EH (cell line): Measurements from ENCODE around the gene FBH1.
"Not testable (repeated sequence)": the region's sequence is repeated elsewhere in the genome, so short reads cannot be mapped to it uniquely, and the experiment has no call there.

Experiments used
- DNase-seq: peaks from one replicate; pipeline ENCODE4 v3.0.0-alpha.2; 2015; ENCODE audit warnings: low read depth

Gene FBH1

DNA sequence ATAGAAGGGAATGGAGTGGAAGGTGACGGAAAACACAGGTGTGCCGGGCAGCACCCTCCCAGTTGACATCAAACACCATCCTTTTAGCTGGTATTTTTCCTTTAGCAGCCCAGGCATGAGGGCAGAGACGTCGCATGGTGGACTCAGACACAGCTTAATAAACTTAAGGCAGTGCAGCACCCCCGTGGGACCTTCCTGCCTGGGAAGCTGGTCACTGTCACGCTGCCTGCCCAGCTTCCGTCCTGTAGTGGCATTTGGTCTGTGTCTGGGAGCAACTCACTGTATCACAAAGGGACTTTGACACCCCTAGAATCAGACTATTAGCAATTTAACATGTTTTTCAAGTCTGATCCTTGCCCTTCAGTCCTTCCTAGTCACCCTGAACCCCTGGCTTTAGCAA, 51.5 kb downstream of the FBH1 start:
- no peak for DNase-seq

DNA sequence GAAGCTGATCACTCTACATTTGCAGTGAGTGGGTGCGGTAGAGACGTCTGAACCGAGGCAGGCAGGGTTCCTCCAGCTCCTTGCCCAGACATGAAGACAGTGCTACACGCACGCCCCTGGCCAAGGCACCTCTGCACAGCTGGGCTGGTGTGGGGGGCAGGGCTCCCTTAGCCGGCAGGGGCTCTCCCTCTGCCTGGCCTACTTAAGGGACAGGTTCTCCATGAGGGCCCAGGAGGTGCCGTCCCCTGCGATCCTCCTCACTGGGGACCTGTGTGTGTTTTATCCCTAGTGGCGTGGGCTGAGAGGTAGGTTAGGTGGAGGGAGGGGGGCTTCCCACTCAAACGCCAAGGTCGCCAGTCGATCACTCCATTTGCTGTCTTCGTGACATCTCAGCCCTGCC, 52.0 kb downstream of the FBH1 start:
- no peak for DNase-seq

DNA sequence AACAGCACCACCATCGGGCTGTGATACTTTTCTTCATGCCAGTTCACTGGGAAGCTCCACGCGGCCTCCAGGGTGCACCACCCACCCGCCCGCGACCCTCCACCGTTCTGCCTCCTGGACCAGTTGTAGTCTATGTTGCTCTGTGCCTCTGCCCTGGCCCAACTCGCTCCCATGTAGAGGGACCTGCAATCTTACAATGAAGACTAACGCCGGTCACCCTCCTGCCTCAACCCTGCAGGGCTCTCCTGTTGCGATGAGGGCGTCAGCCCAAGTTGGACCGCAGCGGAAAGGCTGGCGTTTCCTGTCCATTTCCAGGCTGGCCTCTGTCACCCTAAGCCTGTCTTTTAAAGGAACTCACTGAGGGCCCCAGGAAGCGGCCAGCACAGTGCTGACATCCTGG, 52.4 kb downstream of the FBH1 start:
- DNase-seq = no peak

DNA sequence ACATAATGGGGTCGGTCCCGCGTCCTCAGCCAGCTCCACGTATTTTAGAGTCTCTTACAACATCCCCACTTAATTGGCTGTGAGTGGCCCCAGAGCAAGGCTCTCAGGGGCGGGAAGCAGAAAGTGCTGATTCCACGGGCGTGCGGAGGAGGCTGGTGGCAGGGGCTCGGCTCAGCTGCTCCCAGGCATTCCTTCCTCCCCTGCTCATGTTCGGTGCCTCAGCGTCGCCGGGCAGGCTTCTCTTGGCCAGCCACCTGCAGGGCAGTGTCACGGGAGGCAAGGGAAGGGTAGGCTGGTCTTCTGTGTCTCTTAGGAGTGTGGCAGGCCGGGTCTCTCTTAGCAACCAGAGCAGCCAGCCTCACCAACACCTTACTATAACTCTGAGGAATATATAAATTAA, 53.5 kb downstream of the FBH1 start:
- peak; percentile 77 for DNase-seq

DNA sequence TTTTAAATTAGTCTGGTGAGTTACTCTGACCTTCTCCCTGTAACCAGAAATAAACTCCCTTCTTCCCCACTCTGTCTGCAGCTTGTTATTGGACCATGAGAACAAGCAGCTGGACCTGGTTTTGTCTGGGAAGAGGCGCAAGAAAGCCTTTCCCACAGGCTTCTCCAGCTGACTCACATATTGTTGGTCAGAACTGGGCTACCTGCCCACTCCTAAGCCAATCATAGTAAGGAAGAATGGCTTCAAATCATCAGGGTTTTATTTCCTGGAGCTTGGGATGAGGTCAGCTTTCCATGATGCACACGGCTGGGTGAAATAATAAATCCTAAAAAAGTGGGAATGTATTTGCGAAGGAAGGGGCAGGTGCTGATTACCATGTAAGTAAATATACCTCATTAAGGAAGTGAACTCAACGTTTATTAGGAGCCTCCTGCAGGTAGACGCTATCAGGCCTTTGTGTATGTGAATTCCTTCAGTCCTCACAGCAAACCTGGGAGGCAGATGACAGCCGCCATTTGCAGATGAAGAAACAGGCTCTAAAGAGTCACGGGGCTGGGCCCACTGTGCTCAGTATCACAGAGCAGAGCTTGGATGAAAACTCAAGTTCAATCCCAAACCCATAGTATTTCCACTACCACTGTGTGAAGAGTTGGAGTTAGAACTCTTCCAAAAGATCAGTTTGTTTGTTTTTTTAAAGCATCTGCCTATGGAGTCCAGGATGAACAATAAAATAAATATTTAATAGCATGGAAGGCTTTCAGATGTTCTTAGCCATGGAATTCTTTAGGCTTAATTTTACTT, 54.5 kb downstream of the FBH1 start:
- peak; percentile 100 for DNase-seq

DNA sequence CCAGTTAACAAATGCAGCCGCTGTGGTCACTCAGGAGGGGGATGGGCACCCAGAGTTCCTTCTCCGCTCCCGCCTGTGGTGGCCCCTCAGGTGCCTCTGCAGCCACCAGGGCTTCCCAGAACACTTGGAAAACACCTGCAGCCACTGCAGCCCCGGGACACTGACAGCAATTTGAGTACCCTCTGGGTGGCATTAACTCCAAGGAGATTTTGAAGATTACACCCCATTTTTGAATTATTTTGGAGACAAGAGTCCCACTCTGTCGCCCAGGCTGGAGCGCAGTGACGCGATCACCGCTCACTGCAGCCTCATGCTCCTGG, 55.1 kb downstream of the FBH1 start:
- no peak for DNase-seq

DNA sequence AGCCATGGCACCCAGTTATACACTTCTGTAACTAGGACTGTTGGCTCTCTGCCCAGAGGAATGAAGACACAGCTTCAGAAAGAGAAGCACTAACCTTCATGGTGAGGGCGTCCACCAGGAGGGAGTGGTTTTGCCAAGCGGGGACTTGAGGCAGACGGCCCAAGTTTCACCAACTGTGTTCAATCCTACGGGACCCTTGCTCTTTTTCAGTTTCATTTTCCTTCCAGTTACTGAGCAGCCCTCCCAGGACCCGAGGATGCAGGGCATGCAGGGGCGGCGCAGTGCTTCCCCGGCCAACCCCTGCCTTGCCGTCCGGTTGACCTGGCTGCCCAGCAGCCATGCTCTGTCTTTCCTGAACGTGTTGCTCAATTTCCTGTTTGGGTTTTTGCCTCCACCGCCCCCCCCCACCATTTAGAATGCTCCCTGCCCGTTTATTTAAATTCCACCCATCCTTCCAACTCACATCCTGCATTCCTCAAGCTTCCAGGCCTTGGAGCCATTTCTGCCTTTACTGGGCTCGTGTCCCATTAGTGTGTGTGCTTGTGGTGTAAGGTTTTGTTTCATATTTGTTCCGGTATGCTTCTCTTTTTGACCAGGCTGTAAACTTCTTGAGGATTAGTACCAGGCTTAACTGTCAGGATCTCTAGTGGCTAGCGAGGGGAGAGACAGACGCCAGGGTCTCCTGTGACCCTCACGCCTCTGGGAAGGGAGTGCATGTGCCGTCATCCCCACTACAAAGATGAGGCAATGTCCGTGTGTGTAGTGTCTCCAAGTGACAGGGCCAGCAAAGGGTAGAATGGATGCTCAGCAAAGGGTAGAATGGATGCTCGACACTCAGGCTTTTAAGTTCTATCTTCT, 55.7 kb downstream of the FBH1 start:
- DNase-seq = peak; percentile 99

DNA sequence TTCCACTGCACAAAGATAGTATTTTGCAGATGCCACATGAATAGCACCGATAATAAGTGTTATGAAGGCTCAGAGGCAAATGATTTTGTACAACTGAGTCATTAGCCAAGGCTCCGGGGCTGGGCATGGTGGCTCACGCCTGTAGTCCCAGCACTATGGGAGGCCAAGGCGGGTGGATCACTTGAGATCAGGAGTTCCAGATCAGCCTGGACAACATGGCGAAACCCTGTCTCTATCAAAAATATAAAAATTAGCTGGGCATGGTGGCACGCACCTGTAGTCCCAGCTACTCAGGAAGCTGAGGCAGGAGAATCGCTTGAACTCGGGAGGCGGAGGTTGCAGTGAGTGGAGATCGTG, 56.4 kb downstream of the FBH1 start:
- not testable (repeated sequence) for DNase-seq

DNA sequence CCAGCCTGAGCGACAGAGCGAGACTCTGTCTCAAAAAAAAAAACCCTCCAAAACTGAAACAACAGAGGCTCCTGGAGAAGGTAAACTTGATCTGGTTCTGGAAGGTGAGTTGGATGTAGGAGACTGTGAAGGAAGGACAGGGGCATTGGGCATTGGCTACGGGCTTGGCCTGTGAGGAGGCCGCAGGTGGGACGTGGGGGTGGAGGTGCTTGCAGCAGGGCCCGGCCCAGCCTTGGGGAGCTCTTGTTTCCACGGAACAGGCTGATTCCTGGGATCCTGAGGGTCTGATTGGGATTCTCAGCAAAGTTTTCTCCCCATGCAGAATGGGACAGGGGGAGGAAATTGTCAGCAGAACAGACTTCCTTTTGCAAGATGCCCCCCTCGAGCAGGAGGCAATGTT, 56.7 kb downstream of the FBH1 start:
- DNase-seq = no peak

DNA sequence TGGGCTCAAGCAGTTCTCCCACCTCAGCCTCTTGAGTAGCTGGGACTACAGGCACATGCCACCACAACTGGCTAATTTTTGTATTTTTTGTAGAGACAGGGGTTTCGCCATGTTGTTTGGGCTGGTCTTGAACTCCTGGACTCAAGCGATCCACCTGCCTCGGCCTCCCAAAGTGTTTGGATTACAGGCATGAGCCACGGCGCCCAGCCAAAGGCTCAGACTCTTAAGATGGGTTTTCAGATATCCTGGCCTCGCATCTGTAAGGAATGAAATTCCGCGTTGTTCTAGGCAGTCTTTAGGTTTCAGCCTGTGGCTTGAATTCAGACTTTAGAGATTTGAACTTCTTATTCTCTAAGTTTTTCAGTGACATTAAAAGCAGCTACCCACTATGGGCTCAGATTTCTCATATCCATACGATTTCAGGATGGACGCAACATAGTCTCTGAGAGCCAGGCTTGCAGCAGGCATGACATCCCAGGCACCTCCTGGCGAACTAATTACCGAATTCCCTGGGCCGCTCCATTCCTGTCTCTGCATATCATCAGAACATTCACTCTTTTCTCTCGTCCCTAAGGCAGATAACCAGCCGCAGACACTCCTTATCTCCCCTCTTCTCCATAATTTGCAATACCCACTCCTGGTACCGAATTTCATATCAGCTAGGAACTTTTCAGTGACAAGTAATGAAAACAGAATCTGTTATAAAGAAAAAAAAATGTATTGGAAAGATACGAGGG, 57.6 kb downstream of the FBH1 start:
- no peak for DNase-seq

DNA sequence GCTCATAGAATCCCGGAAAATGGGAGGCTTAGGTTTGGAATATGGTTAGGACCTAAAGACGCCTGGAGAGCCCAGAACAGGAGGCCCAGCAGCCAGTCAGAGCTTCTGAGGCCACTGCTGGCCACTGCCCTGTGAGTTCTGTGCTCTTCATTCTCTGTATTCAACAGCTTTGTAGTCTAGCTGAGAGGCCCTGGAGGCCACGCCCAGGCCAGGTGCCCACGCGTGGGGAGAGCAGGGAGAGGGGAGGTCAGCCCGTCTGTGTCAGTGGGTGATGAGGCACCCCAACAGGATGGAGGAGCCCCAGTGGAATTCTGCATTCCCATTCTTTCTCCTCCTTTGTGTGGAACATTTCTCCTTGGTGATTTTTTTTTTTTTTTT, 58.2 kb downstream of the FBH1 start:
- no peak for DNase-seq

DNA sequence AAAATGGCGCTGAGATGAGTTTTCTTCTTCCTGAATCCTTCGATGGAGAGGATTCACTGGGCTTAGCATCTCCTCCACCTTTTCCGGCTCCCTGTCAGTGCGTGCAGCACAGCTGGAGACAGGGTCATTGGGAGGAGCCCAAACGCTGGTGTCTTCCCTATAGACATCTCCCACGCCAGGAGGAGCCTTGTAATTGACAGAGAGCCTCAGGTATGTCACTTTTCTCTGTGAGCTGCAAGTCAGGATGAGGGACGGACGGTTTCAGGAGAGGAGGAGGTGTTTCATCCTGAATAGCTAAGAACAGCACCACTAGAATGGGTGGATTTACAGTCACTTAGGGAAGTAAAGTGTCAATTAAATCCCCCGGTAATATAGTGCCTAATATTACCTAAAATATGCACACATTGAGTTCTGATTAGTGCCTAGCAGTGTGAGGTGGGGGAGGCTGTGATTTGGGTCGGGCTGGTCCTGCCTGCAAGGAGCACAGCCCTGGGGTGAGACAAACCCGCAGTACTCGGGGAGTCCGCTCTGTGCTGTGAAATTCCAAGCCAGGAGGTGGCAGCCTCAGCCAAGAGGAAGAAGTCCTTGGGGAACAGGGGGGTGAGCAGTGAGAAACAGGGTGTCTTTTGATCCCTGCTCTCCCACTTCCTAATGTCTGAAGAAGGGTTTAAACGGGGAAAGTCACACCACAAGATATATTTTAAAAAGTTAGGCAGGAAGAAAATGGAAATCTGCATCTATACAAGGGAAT, 59.1 kb downstream of the FBH1 start:
- DNase-seq = peak; percentile 68

DNA sequence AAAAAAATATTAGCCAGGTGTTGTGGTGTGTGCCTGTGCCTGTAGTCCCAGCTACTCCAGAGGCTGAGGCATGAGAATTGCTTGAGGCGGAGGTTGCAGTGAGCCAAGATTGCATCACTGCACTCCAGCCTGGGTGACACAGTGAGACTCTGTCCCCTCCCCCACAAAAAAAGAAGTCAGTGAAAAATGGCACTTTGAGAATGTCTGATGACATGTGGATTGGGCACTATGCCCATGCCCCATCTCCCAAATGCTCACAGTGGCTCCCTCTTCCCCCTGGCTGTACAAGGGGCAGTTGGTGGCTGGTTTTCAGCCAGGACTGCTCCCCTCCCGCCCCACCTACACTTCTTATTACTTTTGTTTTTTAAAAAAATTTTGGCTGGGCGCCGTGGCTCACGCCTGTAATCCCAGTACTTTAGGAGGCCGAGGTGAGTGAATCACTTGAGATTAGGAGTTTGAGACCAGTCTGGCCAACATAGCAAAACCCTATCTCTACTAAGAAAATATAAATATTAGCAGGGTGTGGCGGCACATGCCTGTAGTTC, 61.2 kb downstream of the FBH1 start:
- peak; percentile 60 for DNase-seq

DNA sequence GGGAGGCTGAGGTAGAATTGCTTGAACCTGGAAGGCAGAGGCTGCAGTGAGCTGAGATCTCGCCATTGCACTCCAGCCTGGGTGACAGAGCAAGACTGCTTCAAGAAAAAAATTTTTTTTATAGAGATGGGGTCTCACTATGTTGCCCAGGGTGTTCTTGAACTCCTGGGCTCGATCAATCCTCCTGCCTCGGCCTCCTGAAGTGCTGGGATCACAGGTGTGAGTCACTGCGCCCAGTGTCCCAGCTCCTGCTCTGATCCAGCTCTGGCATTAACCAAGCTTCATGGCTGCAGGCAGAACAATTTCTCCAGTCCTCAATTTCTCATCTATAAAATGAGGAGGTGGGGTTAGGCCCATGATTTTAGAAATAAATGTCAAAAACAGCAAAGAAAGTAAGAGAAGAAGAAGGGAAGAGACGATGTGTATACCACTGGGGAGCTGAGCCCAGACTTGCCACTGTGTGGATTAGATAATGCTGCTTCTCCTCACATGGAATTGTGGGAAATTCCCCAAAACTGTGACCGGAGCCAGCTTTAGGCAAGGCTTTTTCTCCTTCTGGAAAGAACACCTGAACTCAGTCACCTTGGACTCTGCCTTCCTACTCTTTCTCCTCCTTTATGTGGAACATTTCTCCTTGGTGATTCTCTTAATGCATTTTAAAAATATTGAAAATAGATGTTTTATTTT, 61.8 kb downstream of the FBH1 start:
- no peak for DNase-seq

DNA sequence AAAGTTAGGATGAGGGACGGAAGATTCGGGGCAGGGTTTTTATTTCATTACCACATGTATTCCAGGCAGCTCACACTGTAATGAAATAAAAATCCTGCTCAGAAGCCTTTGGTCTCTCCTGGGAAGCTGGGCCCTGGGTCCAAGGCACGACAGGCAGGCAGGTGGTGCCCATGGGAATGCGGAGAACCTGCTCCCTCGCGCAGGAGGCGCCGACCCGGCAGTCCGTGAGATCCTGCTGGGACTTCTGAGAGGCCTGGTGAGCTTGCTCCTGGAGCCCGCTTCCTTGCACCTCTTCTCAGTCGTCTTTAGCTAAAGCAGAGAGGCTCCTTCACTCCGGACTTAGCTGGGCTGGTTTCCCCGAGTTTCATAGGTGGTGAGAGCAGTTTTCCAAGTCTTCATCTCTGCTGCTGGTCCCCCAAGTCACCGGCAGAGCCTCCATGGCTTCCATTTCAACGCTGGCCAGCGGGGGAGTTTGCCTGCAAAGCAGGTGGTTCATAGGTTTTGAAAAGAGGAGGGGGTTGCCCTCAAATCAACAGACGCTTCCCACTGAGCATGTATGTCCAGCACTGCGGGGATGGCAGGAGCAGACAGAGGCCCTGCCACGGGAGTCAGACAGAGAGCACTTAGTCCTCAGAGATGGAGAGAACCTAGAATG, 62.8 kb downstream of the FBH1 start:
- no peak for DNase-seq

DNA sequence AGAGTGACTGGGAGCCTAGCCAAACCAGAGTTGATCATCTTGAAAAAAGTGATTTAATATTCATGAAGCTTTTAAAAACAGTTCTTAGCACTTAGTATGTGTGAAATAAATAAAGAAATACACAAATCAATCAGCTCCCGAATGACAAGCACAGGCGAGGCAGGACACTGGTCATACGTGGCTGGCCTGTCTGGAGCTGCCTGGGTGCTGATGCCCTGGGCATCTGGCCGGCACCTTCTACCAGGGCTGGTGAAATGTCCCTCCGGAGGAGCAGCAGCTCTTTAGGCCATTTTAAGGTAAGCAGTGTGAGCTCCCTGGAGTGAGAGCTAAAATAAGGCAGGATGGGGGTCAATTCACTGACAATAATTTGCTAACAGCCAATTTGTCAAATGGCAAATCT, 63.6 kb downstream of the FBH1 start:
- no peak for DNase-seq

DNA sequence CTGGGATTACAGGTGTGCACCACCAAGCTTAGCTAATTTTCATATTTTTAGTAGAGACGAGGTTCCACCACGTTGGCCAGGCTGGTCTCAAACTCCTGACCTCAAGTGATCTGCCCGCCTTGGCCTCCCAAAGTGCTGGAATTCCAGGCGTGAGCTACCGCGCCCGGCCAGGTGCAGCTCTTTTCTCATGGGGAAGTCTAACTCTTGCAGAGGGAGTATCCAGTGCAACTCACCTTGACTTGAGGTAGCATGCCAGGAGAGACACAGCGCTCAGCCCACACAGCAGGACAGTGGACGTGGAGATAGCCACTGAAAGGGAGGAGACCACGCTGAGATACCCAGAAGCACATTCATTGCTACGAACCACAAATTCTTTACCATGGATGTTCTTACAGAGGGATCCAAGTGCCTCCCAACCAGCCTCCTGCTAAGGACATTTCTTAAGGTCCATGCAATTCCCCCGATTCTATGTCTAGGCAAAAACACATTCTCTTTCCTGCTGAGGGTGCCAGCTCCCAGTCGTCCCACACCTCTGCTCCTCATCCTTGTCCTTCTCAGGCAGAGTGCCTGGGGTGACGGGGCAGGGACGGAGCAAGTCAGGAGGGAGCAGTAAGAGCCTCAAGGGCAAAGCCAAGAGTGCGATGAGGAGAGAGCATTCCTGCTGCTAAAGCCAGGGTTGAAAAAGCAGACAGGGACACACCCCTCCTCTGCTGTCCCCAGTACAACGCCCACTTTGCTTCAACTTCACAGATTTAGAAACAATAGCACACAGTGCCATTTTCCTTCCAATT, 66.3 kb downstream of the FBH1 start:
- no peak for DNase-seq

DNA sequence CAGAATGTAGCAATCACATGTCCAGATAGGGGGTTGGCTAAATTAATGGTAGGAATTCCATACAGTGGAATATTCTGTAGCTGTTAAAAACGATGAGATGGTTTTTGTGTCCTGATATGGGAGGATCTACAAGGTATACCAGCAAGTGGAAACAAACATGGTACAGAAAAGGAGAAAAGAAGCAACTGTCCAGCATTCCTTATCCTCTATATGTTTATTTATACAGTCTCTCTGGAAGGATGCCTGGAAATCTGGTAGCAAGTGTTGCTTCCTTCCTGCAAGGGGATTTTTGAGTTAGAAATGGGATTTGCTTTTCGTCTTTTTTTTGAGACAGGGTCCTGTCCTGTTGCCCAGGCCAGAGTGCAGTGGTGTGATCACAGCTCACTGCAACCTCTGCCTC, 68.0 kb downstream of the FBH1 start:
- DNase-seq = peak; percentile 82

DNA sequence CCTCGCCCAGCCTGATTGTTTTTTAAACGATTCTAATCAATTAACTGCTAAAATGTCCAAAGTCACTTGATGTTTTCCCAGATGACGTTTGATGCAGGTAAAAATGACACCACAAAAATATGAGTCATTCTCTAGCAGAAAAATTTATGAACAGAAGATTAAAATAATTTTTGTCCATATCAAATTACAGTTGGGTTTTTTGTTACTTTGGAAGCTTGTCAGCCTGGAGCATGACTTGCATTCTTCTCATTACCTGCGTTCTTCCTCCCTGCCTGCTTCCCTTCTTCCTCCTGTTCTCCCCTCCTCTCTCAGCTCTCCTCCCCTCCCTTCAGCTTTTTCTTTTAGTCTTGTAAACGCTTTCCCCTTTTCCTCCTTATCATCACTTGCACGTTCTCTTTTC, 68.6 kb downstream of the FBH1 start:
- DNase-seq = no peak

DNA sequence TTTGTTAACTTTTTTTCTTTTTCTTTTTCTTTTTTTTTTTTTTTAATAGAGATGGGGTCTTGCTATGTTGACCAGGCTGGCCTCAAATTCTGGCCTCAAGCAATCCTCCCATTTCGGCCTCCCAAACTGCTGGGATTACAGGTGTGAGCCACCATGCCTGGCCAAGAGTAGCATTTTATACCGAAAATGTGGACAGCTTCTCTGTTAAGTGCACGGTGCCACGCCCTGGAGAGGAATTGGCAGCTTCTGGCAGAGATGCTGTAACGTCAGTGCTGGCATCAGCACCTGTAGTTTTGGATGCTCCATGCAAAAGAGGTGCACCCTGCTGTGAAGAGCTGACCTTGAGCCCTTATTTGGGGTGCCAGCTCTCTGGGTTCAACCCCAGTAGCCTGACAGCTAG, 69.1 kb downstream of the FBH1 start:
- DNase-seq = no peak
